Keratinocyte (primary cell): Measurements from ENCODE around the gene ARHGAP45.

Source experiments
- CTCF ChIP-seq, 3 experiments: IDR thresholded peaks in 1 of 3; conservative IDR thresholded peaks in 1 of 3; optimal IDR thresholded peaks in 1 of 3; 2 replicates in 2 of 3; 3 replicates in 1 of 3; pipeline versions ENCODE3 to v1.5.1; 2011; ENCODE audit warnings: low read length in 3 of 3, mild to moderate bottlenecking in 3 of 3, moderate library complexity in 2 of 3, control low read depth in 1 of 3, inconsistent platforms in 1 of 3; ENCODE audit not compliant: insufficient read depth in 2 of 3; ENCODE audit errors: extremely low read depth in 1 of 3
- EZH2 ChIP-seq: IDR thresholded peaks from one replicate; pipeline ENCODE4 v1.6.1; 2012; ENCODE audit warnings: inconsistent platforms, mild to moderate bottlenecking, low read length, moderate library complexity

GRCh38 chr19:1090731-1091543 lies 24.0 kb downstream of the ARHGAP45 start:
- TF ChIP-seq EZH2, result no peak
- no peak for TF ChIP-seq CTCF (optimal IDR thresholded peaks at IDR 0.05 in 1 of 3, IDR thresholded peaks at IDR 0.05 in 1 of 3, conservative IDR thresholded peaks at IDR 0.05 in 1 of 3; ENCODE audit: extremely low read depth in 1 of 3, insufficient read depth in 2 of 3, low read length in 3 of 3)
